HepG2 (cell line): ENCODE data around the gene CUEDC2.

Source experiments
- ISL2 ChIP-seq: sonication (generic); formaldehyde crosslinking; IDR thresholded peaks from 2 replicates; pipeline ENCODE4 v1.5.0; 2020; ENCODE audit warnings: missing genetic modification reagents
- KDM5A ChIP-seq: fragments of 200-600 bp; sonication (generic); IDR thresholded peaks from 2 replicates; pipeline ENCODE4 v1.7.0; 2018; ENCODE audit warnings: antibody characterized with exemption, mild to moderate bottlenecking, low read length, borderline replicate concordance
- NFATC3 ChIP-seq: sonication (generic); formaldehyde crosslinking; IDR thresholded peaks from 2 replicates; pipeline ENCODE4 v1.5.1; 2020; ENCODE audit warnings: mild to moderate bottlenecking, missing genetic modification reagents
- POLR2AphosphoS5 ChIP-seq: IDR thresholded peaks from 2 replicates; pipeline ENCODE4 v1.6.1; 2012; ENCODE audit warnings: low read depth, low read length
- SIX4 ChIP-seq: sonication (generic); formaldehyde crosslinking; IDR thresholded peaks from 2 replicates; pipeline ENCODE4 v1.4.0; 2020; ENCODE audit warnings: missing genetic modification reagents
- SMC3 ChIP-seq: IDR thresholded peaks from 2 replicates; pipeline ENCODE4 v1.6.1; 2011; ENCODE audit warnings: low read length, improper control_type of control experiment
- SP1 ChIP-seq, 2 experiments: fragments of 450-650 bp in 1 of 2; sonication (generic) in 1 of 2; formaldehyde crosslinking in 1 of 2; IDR thresholded peaks; 2 replicates each; pipeline versions ENCODE4 v1.4.0 to v1.6.1; 2016 to 2020; ENCODE audit warnings: missing genetic modification reagents in 1 of 2
- TF ChIP-seq, protein P1 (sequence below): sonication (generic); formaldehyde crosslinking; IDR thresholded peaks from 2 replicates; pipeline ENCODE4 v1.5.0; 2020; ENCODE audit warnings: mild to moderate bottlenecking, missing genetic modification reagents, moderate library complexity
- TF ChIP-seq, protein P2 (sequence below), 2 experiments: fragments of 450-650 bp in 1 of 2; sonication (generic) in 1 of 2; formaldehyde crosslinking in 1 of 2; IDR thresholded peaks; 2 replicates each; pipeline versions ENCODE4 v1.6.1 to v1.8.0; 2016 to 2022; ENCODE audit warnings: antibody characterized with exemption in 1 of 2, mild to moderate bottlenecking in 1 of 2, missing genetic modification reagents in 1 of 2

DNA sequence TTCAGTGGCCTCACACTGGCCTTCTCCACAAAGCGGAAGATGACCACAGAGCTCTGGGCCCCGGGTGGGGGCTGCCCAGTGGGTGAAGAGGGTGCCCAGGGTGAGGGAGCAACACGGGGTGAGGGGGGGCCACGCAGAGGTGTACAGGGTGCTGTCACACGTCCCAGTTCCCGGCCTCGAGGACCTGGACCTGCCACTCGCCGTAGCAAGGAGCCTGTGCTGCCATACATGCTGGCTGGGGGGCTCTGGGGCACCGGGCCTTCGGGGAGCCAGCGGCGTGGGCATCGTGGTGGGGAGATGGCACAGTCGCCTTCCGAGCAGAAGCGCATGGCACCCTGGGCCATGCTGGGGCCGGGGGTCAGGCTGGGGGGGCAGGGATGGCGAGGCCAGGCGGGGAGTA is 15.7 kb downstream of the CUEDC2 start:
- TF ChIP-seq, protein P1, sequence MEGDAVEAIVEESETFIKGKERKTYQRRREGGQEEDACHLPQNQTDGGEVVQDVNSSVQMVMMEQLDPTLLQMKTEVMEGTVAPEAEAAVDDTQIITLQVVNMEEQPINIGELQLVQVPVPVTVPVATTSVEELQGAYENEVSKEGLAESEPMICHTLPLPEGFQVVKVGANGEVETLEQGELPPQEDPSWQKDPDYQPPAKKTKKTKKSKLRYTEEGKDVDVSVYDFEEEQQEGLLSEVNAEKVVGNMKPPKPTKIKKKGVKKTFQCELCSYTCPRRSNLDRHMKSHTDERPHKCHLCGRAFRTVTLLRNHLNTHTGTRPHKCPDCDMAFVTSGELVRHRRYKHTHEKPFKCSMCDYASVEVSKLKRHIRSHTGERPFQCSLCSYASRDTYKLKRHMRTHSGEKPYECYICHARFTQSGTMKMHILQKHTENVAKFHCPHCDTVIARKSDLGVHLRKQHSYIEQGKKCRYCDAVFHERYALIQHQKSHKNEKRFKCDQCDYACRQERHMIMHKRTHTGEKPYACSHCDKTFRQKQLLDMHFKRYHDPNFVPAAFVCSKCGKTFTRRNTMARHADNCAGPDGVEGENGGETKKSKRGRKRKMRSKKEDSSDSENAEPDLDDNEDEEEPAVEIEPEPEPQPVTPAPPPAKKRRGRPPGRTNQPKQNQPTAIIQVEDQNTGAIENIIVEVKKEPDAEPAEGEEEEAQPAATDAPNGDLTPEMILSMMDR (CRISPR knock-in tag), result no peak
- no peak for TF ChIP-seq SP1 (IDR thresholded peaks at IDR 0.05)
- no peak for TF ChIP-seq SP1 (CRISPR knock-in tag; IDR thresholded peaks at IDR 0.05)
- TF ChIP-seq, protein P2, sequence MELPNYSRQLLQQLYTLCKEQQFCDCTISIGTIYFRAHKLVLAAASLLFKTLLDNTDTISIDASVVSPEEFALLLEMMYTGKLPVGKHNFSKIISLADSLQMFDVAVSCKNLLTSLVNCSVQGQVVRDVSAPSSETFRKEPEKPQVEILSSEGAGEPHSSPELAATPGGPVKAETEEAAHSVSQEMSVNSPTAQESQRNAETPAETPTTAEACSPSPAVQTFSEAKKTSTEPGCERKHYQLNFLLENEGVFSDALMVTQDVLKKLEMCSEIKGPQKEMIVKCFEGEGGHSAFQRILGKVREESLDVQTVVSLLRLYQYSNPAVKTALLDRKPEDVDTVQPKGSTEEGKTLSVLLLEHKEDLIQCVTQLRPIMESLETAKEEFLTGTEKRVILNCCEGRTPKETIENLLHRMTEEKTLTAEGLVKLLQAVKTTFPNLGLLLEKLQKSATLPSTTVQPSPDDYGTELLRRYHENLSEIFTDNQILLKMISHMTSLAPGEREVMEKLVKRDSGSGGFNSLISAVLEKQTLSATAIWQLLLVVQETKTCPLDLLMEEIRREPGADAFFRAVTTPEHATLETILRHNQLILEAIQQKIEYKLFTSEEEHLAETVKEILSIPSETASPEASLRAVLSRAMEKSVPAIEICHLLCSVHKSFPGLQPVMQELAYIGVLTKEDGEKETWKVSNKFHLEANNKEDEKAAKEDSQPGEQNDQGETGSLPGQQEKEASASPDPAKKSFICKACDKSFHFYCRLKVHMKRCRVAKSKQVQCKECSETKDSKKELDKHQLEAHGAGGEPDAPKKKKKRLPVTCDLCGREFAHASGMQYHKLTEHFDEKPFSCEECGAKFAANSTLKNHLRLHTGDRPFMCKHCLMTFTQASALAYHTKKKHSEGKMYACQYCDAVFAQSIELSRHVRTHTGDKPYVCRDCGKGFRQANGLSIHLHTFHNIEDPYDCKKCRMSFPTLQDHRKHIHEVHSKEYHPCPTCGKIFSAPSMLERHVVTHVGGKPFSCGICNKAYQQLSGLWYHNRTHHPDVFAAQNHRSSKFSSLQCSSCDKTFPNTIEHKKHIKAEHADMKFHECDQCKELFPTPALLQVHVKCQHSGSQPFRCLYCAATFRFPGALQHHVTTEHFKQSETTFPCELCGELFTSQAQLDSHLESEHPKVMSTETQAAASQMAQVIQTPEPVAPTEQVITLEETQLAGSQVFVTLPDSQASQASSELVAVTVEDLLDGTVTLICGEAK (IDR thresholded peaks at IDR 0.05), result no peak
- TF ChIP-seq, protein P2 (CRISPR knock-in tag; IDR thresholded peaks at IDR 0.05), result no peak
- TF ChIP-seq SMC3, result no peak
- no peak for TF ChIP-seq KDM5A
- TF ChIP-seq POLR2AphosphoS5, result no peak
- TF ChIP-seq SIX4, result no peak
- TF ChIP-seq NFATC3 (CRISPR knock-in tag), result no peak
- no peak for TF ChIP-seq ISL2 (CRISPR knock-in tag)
